HG02885 (cell line): ENCODE measurements around the gene NR3C1.

Experiments
- ATAC-seq: cut with Tn5 transposase; IDR thresholded peaks from one replicate; pipeline ENCODE4 v1.9.1; 2021; ENCODE audit warnings: mild to moderate bottlenecking; ENCODE audit not compliant: unreplicated experiment, poor library complexity

Gene NR3C1

DNA sequence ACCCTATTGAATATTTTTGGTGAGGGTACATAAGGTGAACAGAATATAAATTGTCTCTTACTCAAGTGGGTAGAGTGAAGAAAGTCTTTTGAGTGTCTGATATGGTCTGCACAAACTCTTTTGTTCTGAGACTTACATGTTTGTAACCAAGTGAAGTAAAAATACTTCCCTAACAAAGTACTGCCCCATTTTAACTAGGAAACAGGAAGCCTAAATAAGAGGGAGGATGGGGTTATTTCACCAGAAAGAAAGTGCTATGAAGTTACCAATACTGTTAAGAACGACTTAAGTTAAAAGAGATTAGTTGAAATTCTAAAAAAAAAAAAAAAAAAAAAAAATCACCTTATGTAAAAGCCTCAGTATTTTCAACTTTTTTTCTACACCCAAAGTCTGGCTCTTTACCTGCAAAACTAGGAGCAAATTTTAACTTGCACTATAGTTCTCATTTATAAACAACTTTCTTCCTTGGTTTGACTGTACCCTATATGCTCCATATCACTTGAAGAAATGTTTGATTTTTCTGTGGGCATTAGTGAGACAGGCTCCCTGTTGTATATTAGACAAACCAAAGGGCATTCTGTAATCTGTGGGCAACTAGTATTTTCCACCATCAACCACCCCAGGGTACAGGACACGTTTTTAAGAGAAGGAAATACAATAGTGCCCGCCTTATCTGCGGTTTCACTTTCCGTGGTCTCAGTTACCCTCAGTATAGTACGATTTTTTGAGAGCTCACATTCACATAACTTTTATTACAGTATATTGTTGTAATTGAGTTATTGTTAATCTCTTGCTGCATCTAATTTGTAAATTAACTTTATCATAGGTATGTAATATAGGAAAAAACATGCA is 127.7 kb downstream of the NR3C1 start:
- no peak for ATAC-seq

DNA sequence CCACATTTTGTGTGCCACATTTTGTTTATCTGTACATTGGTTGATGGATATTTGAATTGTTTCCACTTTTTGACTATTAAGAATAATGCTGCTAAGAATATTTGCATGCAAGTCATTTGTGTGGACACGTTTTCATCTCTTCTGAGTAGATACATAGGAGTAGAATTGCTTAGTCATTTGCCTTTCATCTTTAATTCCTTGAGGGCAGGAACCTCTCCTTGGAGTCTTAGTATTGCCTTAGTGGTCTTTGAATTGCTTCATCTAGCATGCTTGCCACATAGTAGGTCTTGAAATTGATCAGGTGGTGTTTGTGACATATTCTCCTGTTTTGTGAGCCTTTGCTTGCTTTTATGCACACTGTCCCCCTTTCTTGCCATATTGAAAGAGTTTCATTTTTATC is 128.5 kb downstream of the NR3C1 start:
- no peak for ATAC-seq

DNA sequence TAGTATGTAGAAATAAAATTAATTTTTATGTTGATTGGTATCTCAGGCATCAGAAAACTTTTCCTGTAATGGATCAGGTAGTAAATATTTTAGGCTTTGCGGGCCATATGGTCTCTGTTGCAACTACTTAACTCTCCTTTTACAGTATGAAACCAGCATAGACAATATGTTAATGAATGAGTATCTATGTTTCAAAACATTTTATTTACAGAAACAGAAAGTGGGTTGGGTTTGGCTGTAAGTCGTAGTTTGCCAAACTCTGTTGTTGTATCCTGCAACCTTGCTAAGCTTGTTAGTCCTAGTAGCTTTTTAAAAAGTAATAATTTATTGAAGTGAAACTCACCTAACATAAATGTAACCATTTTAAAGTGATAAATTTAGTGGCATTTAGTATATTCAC is 132.1 kb downstream of the NR3C1 start:
- no peak for ATAC-seq

DNA sequence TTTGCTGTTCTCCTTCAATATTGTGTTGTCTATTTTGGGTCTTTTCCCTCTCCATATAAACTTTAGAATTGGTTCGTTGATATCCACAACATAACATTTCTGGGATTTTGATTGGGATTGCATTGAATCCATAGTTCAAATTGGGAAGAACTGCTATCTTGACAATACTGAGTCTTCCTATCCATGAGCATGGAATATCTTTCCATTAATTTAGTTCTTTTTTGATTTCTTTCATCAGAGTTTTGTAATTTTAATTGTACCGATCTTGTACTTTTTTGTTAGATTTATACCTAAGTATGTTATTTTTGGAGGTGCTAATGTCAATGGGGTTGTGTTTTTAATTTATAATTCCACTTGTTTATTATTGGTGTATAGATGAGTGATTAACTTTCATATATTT is 135.1 kb downstream of the NR3C1 start:
- no peak for ATAC-seq

DNA sequence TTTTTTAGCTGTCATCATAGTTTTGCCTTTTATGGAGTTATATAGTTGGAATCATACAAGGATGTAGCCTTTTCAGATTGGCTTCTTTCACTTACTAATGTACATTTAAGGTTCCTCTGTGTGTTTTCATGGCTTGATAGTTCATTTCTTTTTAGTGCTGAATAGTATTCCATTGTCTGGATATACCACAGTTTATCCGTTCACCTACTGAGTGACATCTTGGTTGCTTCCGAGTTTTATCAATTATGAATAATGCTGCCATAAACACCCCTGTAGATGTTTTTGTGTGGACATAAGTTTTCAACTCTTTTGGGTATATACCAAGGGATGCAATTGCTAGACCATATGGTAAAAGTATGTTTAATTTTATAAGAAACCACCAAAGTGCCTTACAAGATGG is 136.3 kb downstream of the NR3C1 start:
- ATAC-seq, result no peak

DNA sequence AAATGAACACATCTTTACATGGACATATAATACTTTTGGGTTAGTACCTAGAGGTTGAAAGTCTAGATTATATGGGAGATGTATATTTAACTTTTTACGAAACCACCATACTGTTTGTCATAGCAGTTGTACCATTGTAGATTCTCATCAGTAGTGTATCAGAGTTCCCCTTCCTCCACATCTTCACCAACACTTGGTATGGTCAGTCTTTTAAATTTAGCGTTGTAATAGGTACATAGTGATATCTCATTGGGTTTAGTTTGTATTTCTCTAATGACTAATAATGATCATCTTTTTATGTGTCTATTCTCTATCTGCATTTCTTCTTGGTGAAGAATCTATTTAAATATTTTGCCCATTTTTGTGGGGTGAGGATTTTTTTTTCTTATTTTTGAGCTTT is 137.5 kb downstream of the NR3C1 start:
- ATAC-seq, result no peak

DNA sequence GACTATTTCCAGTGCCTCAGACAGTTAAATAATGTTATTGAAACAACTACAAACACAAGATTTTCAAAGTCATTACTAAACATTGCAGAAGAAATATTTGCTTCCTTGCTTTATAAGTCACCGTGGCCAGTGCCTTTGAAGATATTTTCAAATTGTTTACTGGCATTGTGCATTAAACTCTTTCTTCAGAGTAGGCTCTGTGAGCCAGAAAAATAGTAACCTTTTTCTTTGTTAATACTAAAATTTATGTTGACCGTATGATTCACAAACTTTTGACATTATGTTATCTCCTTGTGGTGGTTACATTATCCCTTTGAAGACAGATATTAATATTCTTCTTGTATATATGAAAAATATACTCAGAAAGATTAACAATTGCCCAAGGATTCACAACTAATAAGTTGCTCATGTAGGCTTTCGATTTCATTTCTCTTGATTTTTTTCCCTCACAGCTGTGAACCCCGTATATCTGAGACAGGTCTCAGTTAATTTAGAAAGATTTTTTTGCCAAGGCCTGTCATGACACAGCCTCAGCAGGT is 140.1 kb downstream of the NR3C1 start:
- ATAC-seq, result no peak

DNA sequence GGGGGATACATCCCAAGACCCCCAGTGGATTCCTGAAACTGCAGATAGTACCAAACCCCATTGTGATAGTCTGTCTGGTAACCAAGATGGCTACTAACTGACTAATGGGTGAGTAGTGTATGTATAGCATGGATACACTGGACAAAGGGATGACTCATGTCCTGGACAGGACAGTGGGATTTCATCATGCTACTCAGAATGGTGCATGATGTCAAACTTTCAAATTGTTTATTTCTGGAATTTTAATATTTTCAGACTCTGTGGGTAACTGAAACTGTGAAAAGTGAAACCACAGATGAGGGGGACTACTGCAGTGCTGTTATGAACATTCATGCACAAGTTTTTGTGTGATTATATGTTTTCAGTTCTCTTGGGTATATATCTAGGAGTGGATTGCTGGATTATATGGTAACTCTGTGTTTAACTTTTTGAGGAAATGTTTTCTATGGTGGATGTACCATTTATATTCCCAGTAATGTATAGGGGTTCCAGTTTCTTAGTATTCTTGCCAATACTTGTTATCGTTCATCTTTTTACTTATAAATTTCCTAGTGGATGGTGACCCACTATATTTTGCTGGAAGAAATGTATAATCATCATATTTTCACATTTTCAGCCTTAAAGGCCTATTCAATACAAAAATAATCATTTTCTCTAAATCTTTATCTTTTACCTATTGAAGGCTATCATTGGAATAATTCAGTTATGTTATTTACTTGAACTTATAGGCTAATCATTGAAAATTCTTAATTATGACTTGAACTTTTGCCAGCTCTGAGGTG is 140.9 kb downstream of the NR3C1 start:
- ATAC-seq, result peak; percentile 91

DNA sequence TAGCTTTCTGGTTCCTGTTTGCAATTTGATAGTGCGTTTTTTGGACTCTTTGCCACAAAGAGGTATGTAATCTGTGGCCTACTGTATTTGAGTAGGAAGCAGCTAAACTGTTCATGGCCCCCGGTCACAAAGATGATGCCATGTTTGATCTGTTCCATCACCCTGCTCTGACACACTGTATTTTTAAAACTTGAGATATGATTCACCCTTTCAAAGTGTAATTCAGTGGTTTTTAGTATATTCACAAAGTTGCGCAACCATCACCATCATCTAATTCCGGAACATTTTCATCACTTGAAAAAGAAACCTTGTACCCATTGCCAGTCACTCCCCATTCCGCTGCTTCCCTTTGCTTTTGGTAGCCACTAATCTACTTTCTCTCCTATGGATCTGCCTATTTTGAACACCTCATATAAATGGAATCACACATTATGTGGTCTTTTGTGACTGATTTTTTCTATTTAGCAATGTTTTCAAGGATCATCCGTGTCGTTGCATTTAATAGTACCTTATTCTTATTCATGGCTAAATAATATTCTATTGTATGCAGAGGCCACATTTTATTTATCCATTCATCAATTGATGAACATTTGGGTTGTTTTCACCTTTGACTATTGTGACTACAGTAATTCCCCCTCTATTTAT is 141.6 kb downstream of the NR3C1 start:
- ATAC-seq, result no peak

DNA sequence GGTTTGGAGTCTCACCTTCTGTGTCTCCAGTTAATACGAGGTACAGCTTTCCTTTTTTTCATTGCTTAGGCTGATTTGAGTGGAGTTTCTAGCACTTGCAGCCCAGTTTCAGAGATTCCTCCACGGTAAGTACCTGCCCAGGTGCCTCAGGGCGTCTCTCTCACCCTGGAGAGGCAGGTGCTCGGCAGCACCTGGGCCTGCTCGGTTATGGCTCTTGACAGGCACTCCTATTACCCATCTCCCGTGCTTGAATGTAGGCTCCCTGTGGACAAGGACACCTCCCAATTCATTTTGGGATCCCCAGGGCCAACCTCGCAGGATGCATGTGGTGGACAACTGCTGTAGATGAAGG is 144.3 kb downstream of the NR3C1 start:
- ATAC-seq, result no peak

DNA sequence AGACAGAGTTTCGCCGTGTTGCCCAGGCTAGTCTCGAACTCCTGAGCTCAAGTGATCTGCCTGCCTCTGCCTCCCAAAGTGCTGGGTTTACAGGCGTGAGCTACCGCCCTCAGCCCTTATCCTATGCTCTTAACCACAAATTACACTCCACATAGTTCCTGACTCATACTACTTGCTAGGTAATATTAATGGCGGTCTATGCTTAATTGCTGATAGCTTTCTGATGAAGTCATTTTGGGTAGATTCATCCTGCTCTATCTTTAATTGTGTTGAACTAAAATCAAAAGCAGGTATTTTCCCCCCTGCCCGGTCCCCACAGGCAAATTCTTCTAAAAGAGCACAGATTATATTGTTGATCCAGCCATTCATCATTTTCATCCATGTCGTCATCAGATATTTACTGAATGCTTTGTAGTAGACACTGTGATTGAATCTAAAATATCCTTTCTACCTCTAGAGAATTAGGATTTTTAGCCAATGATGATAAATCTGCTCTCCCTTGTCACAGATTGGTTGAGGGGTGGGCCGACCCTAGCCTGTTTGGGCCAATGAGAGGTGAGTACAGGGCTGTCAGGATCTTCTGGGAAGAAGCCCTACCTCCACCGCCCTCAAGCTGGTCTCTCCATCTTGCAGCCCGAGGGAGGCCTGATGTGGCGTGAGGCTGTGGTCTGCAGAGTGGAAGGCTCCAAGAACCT is 144.8 kb downstream of the NR3C1 start:
- ATAC-seq, result no peak

DNA sequence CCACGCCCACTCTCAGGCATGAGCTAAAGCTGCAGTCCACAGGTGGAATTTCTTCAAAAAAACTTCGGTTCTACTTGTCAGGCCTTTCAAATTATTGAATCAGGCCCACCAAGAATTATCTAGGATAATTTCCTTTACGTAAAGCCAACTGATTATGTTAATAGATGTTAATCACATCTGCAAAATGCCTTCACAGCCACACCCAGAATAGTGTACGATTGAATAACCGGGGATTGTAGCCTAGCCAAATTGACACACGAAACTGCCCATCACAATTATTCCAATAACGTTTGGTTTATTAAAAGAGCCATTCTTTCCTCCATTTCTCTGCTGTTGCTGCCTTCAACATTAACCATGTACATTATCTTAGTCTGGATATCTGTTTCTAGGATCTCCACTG is 148.7 kb downstream of the NR3C1 start:
- no peak for ATAC-seq

DNA sequence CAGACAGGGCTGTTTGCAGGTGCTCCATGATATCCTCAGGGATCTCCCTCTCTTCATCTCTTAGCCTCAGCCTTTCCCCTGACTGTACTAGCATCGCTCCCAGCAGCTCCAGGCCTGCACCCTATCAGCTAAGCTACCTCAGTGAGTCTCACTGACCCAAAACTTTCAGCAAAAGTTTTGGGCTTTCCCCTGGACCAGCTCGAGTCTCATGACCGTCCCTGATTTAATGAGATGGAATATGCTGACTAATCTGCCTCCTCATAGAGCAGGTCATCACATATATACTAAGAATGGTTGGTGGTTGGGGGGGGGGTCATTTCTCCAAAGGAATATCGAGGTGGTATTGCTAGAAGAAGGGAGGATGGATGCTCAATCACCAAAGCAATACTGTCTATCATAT is 151.5 kb downstream of the NR3C1 start:
- ATAC-seq, result peak; percentile 43

DNA sequence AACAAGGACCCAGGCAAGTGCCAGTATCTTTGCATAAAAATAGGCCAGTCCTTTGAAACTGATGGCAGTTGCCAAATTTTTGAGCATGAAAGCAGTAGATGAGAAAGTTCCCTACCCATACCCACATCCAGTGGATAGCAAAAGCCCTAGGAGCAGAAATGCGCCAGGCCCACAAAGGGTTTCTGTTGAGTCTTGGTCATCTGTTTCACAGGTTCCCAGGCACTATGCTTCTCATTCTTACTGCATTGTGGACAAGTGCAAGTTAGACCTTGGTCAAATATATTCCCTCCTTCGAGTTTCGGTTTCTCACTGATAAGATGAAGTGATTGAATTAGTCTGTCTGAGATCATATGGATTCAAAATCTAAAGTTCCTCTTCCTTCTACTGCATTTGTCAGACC is 152.3 kb downstream of the NR3C1 start:
- peak; percentile 50 for ATAC-seq

DNA sequence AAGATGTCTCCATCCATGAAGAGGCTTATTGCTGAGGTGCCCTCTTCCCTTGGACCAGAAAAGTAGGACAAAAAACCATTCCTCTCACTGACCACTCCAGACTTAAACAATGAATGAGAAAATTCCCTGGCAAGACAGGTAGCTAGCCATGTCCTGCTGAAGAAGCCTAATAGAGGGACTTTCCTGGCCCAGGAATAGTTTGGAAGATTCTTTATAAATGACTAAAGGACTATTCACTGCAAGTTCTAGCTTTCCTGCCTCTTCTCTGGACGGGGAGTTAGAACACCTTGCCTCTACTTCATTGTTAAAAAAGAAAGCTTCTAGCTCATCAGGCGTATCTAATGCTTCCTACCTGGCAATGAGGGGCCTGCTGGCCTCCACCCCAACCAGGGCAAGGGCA is 153.6 kb downstream of the NR3C1 start:
- ATAC-seq, result no peak

DNA sequence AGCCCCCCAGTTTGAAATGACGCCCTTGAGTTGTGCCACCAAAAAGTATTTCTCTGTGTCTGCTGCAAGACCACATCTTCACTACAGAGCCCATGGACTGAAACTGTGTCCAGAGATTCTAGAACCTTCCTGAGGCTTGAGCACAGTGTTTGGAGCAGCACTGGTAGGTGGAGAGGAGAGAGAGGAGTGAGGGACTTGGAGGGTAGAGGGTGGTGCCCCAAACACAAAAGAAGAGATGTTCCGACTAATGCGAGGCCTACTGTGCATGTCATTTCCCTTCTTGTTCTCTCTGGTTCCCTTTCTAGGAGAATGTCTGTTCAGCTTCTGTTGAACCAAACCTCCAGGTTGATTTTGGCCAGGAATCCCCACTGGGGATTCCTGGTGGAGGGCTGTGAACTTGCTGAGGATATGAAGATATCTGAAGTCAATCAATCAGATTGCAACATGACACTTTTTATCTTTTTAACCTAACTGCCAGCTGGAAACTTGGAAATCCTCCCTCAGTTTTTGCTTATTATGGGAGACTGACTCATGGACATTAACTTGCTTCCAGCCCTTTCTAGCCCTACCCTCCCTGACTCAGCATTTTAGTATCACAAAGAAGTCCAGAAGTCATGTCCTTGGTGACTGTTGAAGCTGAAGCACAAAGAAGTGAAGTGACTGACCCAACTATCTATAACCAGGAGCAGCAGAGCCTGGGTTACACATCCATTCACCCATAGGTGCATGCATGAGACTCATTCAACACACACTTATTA is 154.5 kb downstream of the NR3C1 start:
- ATAC-seq, result no peak

DNA sequence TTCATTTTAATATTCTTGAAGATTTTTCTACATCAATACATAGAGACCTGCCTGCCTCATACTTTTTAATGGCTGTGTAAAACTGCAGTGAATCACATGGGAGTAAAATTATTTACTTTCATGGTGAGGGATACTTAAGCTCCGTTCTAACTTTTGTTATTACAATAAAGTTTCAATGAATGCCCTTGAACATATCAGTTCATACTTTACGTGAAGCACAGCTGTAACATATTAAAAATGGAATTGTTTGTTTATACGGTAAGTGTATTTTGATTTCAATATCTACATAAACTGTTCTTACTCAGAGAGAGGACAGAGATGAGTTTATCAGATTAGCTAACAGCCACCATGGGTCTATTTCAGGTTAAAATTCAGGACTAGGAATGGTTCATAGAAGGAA is 155.1 kb downstream of the NR3C1 start:
- ATAC-seq, result no peak

DNA sequence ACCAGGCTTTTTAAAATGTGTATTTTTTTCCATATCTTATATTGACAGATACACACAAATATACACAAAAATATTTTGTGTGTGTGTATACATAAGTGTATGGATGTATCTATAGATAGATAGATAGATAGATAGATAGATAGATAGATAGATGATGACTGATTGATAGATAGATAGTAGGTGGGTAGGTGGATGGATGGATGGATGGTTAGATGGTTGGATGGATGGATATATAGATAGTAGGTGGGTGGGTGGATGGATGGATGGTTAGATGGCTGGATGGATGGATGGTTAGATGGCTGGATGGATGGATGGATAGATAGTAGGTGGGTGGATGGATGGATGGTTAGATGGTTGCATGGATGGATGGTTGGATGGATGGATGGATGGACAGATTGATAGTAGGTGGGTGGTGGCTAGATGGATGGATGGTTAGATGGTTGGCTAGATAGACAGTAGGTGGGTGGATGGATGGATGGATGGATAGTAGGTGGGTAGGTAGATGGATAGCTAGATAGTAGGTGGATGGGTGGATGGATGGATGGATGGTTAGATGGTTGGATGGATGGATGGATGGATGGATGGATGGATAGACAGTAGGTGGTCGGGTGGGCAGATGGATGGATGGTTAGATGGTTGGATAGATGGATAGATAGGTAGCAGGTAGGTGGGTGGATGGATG is 156.2 kb downstream of the NR3C1 start:
- no peak for ATAC-seq

DNA sequence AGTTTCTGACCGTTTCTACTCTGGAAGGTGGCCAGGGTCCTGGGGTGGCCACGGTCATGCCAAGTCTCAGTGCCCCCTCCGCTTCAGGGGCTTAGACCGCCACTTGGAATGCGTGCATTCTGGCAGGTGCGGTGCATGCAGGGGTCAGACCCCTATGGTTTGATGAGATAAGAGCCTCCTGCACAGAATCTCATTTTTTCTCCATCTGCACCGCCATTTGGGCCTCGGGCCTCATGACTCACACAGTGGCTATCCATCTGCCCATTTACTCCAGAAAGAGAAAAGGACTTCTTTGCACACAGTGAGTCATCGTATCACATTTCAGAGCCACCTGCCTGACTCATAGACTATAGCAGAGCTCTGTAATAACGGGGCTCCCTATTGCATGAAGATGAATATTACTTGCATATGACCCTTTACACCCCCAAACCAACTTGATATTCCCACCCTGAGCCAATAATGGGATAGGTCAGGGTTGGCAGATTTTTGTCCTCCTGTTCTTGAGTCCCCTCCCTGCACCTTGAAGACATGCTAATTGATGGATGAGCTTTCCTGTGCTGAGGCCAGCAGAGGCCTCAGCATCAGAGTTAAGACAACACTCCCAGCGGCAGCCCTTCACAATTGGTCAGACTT is 157.4 kb downstream of the NR3C1 start:
- no peak for ATAC-seq
